Mucosa of descending colon (tissue), 3 donors: Measurements from ENCODE around the gene NEDD4. TPM values are rescaled to one million over a fixed set of nuclear protein-coding genes. Genes with fewer than 3 reads are reported as not detected.
A peak's percentile ranks its signal among the peaks of the same experiment; 100 is the strongest.

ENCODE experiments used
- ATAC-seq: fragments of 200-7000 bp; cut with Tn5 transposase; one replicate; pipeline ENCODE4 v1.9.1; 2020; ENCODE audit warnings: mild to moderate bottlenecking, moderate library complexity
- DNase-seq, 3 donors: peaks; one replicate each; pipeline ENCODE4 v3.0.0-alpha.2; 2020
- H3K36me3 ChIP-seq: fragments of 200-600 bp; one replicate; pipeline ENCODE4 v1.8.0; 2021; ENCODE audit warnings: low read depth, mild to moderate bottlenecking
- H3K4me1 ChIP-seq: fragments of 200-600 bp; one replicate; pipeline ENCODE4 v1.8.0; 2021; ENCODE audit warnings: low read depth, mild to moderate bottlenecking
- H3K4me3 ChIP-seq: fragments of 200-600 bp; one replicate; pipeline ENCODE4 v1.8.0; 2021; ENCODE audit warnings: mild to moderate bottlenecking
- H3K9me3 ChIP-seq: fragments of 200-600 bp; one replicate; pipeline ENCODE4 v1.8.0; 2021; ENCODE audit warnings: mild to moderate bottlenecking
- CTCF ChIP-seq: fragments of 200-600 bp; IDR thresholded peaks from one replicate; pipeline ENCODE4 v1.8.0; 2022; ENCODE audit warnings: antibody characterized with exemption, mild to moderate bottlenecking
- intact Hi-C, 2 donors: fragments of 100-400 bp; cut with DNase I in 1 of 2; cut with micrococcal nuclease in 1 of 2; formaldehyde crosslinking; loops; one replicate each; pipeline versions ENCODE4 v1.11.0 to v1.11.1; 2022; cut with DNase I, micrococcal nuclease
- total RNA-seq, 3 donors: library from RNA; stranded (reverse); fragmentation: NEBNext Ultra II Directional in 2 of 3; extraction: Animal tissue kit (Norgen Biotek cat#: 25700) in 2 of 3; gene quantifications; one replicate each; pipeline versions ENCODE4 v1.2.1 to v1.2.4, GENCODE V29; 2021 to 2023
- donor health status: DM: no; HTN: no; CAD: no; lungs with moderate emphysema.
- donor health status: DM: no; HTN: no; CAD: no.
- donor health status: DM: no; HTN: yes; CAD: no.

The NEDD4 gene
- total RNA-seq, 3 donors from 2014 or later, result 9.3 to 21.5 (median 10.2) TPM

- peak; percentile 73 for TF ChIP-seq CTCF
- no peak overlapping the region for H3K4me3 ChIP-seq
Measured at GRCh38 chr15:55897560-55898336, 95.7 kb downstream of the NEDD4 start.

GRCh38 chr15:55894399-55894965, 98.9 kb downstream of the NEDD4 start:
- H3K4me3 ChIP-seq, result no peak overlapping the region
- no peaks in the 10 kb centered on the region for H3K36me3 ChIP-seq
- intact Hi-C loops, result no loop called here
- H3K4me1 ChIP-seq, result no peaks in the 10 kb centered on the region
- no peak for TF ChIP-seq CTCF
- ATAC-seq (no peak), DNase-seq (no peak)
- no peaks in the 10 kb centered on the region for H3K9me3 ChIP-seq

More at GRCh38 chr15:55897560-55898336, 95.7 kb downstream of the NEDD4 start:
- DNase-seq (peak in 2 of 3 donors; percentile 51 to 68), ATAC-seq (peak; percentile 88)
- Histone ChIP-seq H3K36me3 (no peaks in the 10 kb centered on the region), H3K9me3 (no peaks in the 10 kb centered on the region), H3K4me1 (no peaks in the 10 kb centered on the region)
- intact Hi-C loops, result no loop called here

- DNase-seq, result no peak
- Histone ChIP-seq H3K9me3 (peaks cover 2% of the 10 kb centered on the region), H3K4me1 (no peaks in the 10 kb centered on the region), H3K4me3 (no peak overlapping the region), H3K36me3 (no peaks in the 10 kb centered on the region)
- intact Hi-C loops, result no loop called here
- TF ChIP-seq CTCF, result no peak
- ATAC-seq, result peak; percentile 71
Measured at GRCh38 chr15:55893852-55894251, 99.6 kb downstream of the NEDD4 start.

- peaks cover 7% of the 10 kb centered on the region for H3K9me3 ChIP-seq
- no peak for TF ChIP-seq CTCF
- DNase-seq, result no peak
- H3K4me3 ChIP-seq, result no peak overlapping the region
- no peaks in the 10 kb centered on the region for H3K36me3 ChIP-seq
- intact Hi-C loops, result no loop called here
- H3K4me1 ChIP-seq, result no peaks in the 10 kb centered on the region
- ATAC-seq, result no peak
Measured at GRCh38 chr15:55891196-55891595, 102.2 kb downstream of the NEDD4 start.

GRCh38 chr15:55884223-55884622, 109.2 kb downstream of the NEDD4 start:
- TF ChIP-seq CTCF, result no peak
- H3K4me1 ChIP-seq, result no peaks in the 10 kb centered on the region
- no peaks in the 10 kb centered on the region for H3K36me3 ChIP-seq
- no peak for ATAC-seq
- intact Hi-C loops, result no loop called here
- no peak overlapping the region for H3K4me3 ChIP-seq
- peaks cover 7% of the 10 kb centered on the region for H3K9me3 ChIP-seq
- DNase-seq, result no peak
